ENCODE measurements around the gene TMEM220. TPM values are rescaled to one million over a fixed set of nuclear protein-coding genes. Genes with fewer than 3 reads are reported as not detected.

Gene TMEM220
- total RNA-seq, result 1.5 and 5.1 TPM in 2 replicates

DNA sequence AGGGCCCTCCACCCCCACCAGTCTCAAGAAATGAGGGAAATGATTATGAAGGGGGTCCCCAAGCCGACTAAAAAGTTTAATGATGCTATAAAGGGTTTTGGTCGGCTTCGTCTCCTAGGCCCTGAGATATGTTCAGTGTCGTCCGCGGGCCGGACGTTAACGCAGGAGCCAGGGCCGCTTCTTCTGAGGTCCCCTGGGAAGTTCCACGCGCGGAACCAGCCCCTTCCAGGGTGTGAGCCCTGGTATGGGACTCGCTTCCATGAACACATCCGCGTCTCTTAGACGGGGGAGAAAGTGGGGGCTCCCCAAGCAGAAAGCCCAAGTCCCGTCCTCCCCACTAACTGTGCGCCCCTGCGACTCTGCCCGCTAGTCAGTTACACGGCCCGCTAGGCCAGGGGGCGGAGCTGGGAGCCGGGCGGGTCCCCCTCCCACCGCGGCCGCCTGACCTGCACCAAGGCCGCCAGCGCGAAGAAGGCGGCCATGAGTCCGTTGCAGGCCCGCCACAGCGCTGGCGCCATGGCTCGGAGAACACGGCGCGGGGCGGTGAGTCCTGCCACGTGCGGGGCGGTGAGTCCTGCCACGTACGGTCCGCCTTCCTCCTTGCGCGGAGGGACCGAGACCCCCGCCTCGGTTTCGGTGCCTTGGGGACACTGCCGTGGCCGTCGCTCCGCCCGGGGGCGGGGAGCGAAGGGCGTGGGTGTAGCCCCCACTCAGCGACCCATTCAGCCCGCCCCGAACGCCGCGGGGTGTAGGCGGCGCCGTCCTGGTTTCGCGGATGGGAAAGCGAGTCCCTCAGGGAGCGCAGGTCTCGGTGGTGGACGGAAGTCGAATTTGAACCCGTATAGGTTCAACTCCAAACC is at the start of gene TMEM220:
Gene TMEM220 (minus strand): TSS at position 690 of the 860 bp plus-strand sequence. CDS start 172 bp downstream, at position 518.

DNA sequence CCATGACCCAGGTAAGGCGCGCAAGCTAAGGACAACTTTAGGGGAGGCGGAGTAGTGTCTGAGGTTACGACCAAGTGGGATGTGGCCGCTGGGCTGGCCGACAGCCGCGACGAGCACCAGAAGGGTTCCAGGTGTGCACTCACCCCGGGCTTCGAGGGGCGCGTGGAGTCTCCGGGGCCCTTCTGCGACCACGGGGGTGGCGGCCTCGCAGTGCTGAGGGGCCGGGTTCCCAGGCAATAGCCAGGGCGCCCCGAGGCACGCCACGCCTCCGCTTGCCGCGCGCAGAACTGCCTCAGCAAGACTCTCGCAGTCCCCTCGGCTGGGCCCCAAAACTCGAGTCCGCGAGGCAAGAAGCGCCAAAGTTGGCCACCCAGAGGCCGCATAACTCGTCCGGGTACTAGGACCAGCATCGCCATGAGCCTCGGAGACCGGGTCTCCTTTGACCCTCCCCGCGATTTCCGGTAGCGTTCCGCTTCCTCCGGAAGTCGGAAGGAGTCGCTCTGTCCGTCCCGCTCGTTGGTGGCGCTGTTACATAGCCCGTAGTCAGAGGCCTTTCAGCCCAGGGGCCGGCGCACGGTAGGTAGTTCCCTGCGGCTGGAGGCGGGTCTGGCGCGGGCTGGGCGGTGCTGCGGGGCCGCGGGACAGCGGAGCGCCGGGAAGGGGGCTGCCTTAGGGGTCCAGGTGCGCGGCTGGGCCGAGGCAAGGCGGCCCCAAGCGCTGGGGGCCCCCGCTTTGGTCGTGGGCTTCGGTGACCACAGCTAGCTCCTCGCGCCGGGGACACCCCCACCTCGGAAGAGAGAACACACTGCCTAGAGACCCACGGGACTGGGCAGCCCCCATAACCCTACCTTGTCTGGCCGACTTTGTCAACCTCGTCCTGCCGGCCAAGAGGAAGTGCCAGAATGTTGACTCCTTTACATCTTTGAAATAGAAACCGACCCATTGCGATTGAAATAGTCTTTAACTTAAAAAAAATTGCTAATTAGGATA is 32.4 kb downstream of the TMEM220 start, which contains the start of the genes ADPRM and SCO1:
Gene ADPRM (plus strand): TSS at position 503 of the 990 bp plus-strand sequence. CDS start 7,333 bp downstream, outside the sequence.
Gene SCO1 (minus strand): TSS at position 442 of the 990 bp plus-strand sequence. CDS start 26 bp downstream, at position 416.

Other genes starting within 250 kb of the TMEM220 start
- 0.09 TPM in 1 of 2 replicates, not detected in the other for gene MYH1, start 211.5 kb downstream of the TMEM220 start, total RNA-seq
- gene MYH2, start 180.4 kb downstream of the TMEM220 start, total RNA-seq, result 3.5 TPM in 1 of 2 replicates, not detected in the other
- gene MYH3, start 72.7 kb downstream of the TMEM220 start, total RNA-seq, result 1.3 and 31.8 TPM in 2 replicates
- gene SCO1, start 32.5 kb downstream of the TMEM220 start, total RNA-seq, result 22.9 and 25.4 TPM in 2 replicates
- gene ADPRM, start 32.4 kb downstream of the TMEM220 start, total RNA-seq, result 6.9 and 18.3 TPM in 2 replicates
- gene TMEM238L, start 74.1 kb upstream of the TMEM220 start, total RNA-seq, result not detected in 2 replicates
- gene PIRT, start 108.1 kb upstream of the TMEM220 start, total RNA-seq, result not detected in 2 replicates